Trophoblast cell (in vitro differentiated cells and primary cell): ENCODE data around the gene CISD3.
A peak's percentile ranks its signal among the peaks of the same experiment; 100 is the strongest.

Experiments
- DNase-seq, 2 donors: peaks; one replicate each; pipeline ENCODE4 v3.0.0-alpha.2; 2016
- H2AFZ ChIP-seq: 2 replicates; pipeline ENCODE4 v1.6.1; 2013; ENCODE audit warnings: low read length, moderate library complexity, mild to moderate bottlenecking; ENCODE audit not compliant: insufficient read depth, poor library complexity
- H2AK5ac ChIP-seq: 2 replicates; pipeline ENCODE4 v1.6.1; 2013; ENCODE audit warnings: mild to moderate bottlenecking, low read length
- H2BK120ac ChIP-seq: 2 replicates; pipeline ENCODE4 v1.6.1; 2013; ENCODE audit warnings: low read length, mild to moderate bottlenecking, moderate library complexity; ENCODE audit not compliant: insufficient read depth, poor library complexity
- H2BK12ac ChIP-seq: 2 replicates; pipeline ENCODE4 v1.6.1; 2013; ENCODE audit warnings: mild to moderate bottlenecking, low read length, moderate library complexity
- H2BK5ac ChIP-seq: 2 replicates; pipeline ENCODE4 v1.6.1; 2013; ENCODE audit warnings: low read length, low read depth, moderate library complexity, mild to moderate bottlenecking; ENCODE audit not compliant: poor library complexity
- H3K14ac ChIP-seq: 2 replicates; pipeline ENCODE4 v1.6.1; 2013; ENCODE audit warnings: mild to moderate bottlenecking, low read length
- H3K18ac ChIP-seq: 2 replicates; pipeline ENCODE4 v1.6.1; 2013; ENCODE audit warnings: mild to moderate bottlenecking, low read length
- H3K23ac ChIP-seq: 2 replicates; pipeline ENCODE4 v1.6.1; 2013; ENCODE audit warnings: low read length
- H3K27ac ChIP-seq: 2 replicates; pipeline ENCODE4 v1.5.1; 2013; ENCODE audit warnings: low read depth, mild to moderate bottlenecking, inconsistent platforms, low read length, moderate library complexity
- H3K27me3 ChIP-seq: 2 replicates; pipeline ENCODE4 v1.6.1; 2013; ENCODE audit warnings: inconsistent platforms, mild to moderate bottlenecking, low read length, moderate library complexity; ENCODE audit not compliant: insufficient read depth
- H3K36me3 ChIP-seq, 2 experiments: 1 replicate in 1 of 2; 2 replicates in 1 of 2; pipeline ENCODE4 v1.6.1; 2013; ENCODE audit warnings: low read length in 2 of 2, mild to moderate bottlenecking in 2 of 2, moderate library complexity in 1 of 2; ENCODE audit not compliant: insufficient read depth in 2 of 2, control insufficient read depth in 1 of 2
- H3K4ac ChIP-seq: 2 replicates; pipeline ENCODE4 v1.6.1; 2013; ENCODE audit warnings: low read depth, mild to moderate bottlenecking, low read length, moderate library complexity
- H3K4me1 ChIP-seq, 2 experiments: 1 replicate in 1 of 2; 2 replicates in 1 of 2; pipeline ENCODE4 v1.6.1; 2013; ENCODE audit warnings: low read length in 2 of 2, mild to moderate bottlenecking in 2 of 2, moderate library complexity in 1 of 2; ENCODE audit not compliant: insufficient read depth in 2 of 2, control insufficient read depth in 1 of 2
- H3K4me2 ChIP-seq: 2 replicates; pipeline ENCODE4 v1.6.1; 2013; ENCODE audit warnings: inconsistent platforms, mild to moderate bottlenecking, low read length, moderate library complexity
- H3K4me3 ChIP-seq: 2 replicates; pipeline ENCODE4 v1.5.1; 2013; ENCODE audit warnings: mild to moderate bottlenecking, low read depth, low read length, inconsistent platforms
- H3K79me1 ChIP-seq: one replicate; pipeline ENCODE4 v1.6.1; 2013; ENCODE audit warnings: low read length
- H3K79me2 ChIP-seq: 2 replicates; pipeline ENCODE4 v1.6.1; 2013; ENCODE audit warnings: low read length, mild to moderate bottlenecking; ENCODE audit not compliant: control insufficient read depth, insufficient read depth, poor library complexity
- H3K9ac ChIP-seq: 2 replicates; pipeline ENCODE4 v1.6.1; 2013; ENCODE audit warnings: mild to moderate bottlenecking, low read length
- H3K9me3 ChIP-seq: 2 replicates; pipeline ENCODE4 v1.6.1; 2013; ENCODE audit warnings: low read depth, mild to moderate bottlenecking, control low read depth, inconsistent platforms, low read length; ENCODE audit not compliant: insufficient read depth
- H4K12ac ChIP-seq: 2 replicates; pipeline ENCODE4 v1.6.1; 2013; ENCODE audit warnings: low read depth, mild to moderate bottlenecking, low read length, moderate library complexity
- H4K8ac ChIP-seq: 2 replicates; pipeline ENCODE4 v1.6.1; 2013; ENCODE audit warnings: low read depth, mild to moderate bottlenecking, low read length, moderate library complexity
- H4K91ac ChIP-seq: one replicate; pipeline ENCODE4 v1.6.1; 2013; ENCODE audit warnings: low read depth, mild to moderate bottlenecking, low read length, moderate library complexity
- WGBS: extraction: QIAGEN DNeasy Blood & Tissue Kit; methylation state at CpG from one replicate; pipeline ENCODE4 v1.1.7; 2013; ENCODE audit warnings: missing lambda C conversion rate; ENCODE audit not compliant: insufficient read length, insufficient coverage; ENCODE audit errors: extremely low coverage; 5-methylcytosine and 5-hydroxymethylcytosine counted together

The CISD3 gene

DNA sequence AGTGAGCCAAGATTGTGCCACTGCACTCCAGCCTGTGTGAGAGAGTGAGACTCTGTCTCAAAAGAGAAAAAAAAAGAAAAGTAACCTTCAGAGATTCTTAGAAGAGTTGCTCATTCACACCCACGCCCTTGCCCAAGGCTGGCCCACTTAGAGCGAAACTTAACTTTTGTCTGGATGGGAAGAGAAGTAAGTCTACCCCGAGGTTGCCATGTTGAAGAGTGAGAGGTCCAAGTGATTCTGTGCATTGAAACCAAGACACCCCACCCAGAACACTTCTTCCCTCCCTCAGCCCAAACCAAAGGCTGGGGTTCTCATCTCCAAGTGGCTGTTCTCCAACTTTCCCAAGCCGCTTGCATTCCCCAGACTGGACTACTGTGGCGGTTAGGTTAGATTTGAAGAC is 2.4 kb upstream of the CISD3 start:
- Histone ChIP-seq H3K9ac (no peak overlapping the region), H3K79me1 (peaks cover 8% of the 10 kb centered on the region), H3K27ac (no peak overlapping the region), H3K9me3 (no peaks in the 10 kb centered on the region), H4K91ac (no peak overlapping the region), H4K12ac (no peak overlapping the region), H2BK5ac (no peak overlapping the region), H3K4me3 (no peak overlapping the region), H2BK12ac (no peak overlapping the region), H2AK5ac (no peak overlapping the region), H4K8ac (no peak overlapping the region), H3K79me2 (peaks cover 6% of the 10 kb centered on the region), H2AFZ (no peak overlapping the region), H3K14ac (no peak overlapping the region), H3K18ac (no peak overlapping the region), H3K4ac (no peak overlapping the region), H3K23ac (no peak overlapping the region), H3K4me1 (peaks cover 0 to 9% of the 10 kb centered on the region in 2 experiments), H2BK120ac (no peak overlapping the region), H3K4me2 (no peak overlapping the region), H3K27me3 (no peaks in the 10 kb centered on the region), H3K36me3 (peaks cover 17% of the 10 kb centered on the region in 2 experiments)
- peak in 1 of 2 donors; percentile 10 for DNase-seq
- WGBS, result no CpG with 5 or more reads among the region's 5 CpGs

DNA sequence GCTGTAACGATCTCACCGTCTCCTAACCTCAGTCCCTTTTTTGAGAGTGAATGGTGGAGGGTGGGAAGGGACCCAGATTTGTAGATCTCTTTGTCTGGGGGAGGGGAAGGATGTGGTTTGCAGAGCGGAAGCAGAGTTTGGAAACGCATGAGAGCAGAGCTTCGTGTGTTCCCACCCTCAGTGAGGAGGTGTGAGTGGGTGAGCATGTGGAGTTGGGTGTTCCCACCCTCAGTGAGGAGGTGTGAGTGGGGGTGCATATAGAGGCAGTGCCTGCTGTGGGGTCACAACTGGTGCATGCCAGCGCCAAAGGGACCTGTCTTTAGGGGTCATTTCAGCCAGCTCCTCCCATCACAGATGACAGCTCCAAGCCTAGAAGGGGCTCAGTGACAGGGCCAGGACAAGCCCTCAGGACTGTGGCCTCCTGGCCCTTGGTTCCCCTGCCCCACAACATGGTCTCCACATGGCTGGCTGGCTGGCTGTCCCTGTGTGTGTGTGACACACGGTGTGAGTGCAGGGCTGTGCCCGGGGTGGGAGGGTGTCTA is 1.8 kb upstream of the CISD3 start:
- DNase-seq, result no peak
- H2BK120ac ChIP-seq, result no peak overlapping the region
- no peak overlapping the region for H2AFZ ChIP-seq
- peaks cover 18% of the 10 kb centered on the region in 2 experiments for H3K36me3 ChIP-seq
- no peak overlapping the region for H2AK5ac ChIP-seq
- H2BK12ac ChIP-seq, result no peak overlapping the region
- H3K4me2 ChIP-seq, result no peak overlapping the region
- peak overlapping the region; percentile 9 for H3K4me3 ChIP-seq
- no peak overlapping the region for H3K18ac ChIP-seq
- H3K79me2 ChIP-seq, result peaks cover 6% of the 10 kb centered on the region
- H4K12ac ChIP-seq, result no peak overlapping the region
- H3K79me1 ChIP-seq, result peaks cover 8% of the 10 kb centered on the region
- H4K8ac ChIP-seq, result no peak overlapping the region
- H3K4ac ChIP-seq, result no peak overlapping the region
- H2BK5ac ChIP-seq, result no peak overlapping the region
- no peaks in the 10 kb centered on the region for H3K27me3 ChIP-seq
- H3K9ac ChIP-seq, result no peak overlapping the region
- H3K9me3 ChIP-seq, result no peaks in the 10 kb centered on the region
- H3K23ac ChIP-seq, result no peak overlapping the region
- no peak overlapping the region for H4K91ac ChIP-seq
- H3K14ac ChIP-seq, result no peak overlapping the region
- H3K27ac ChIP-seq, result no peak overlapping the region
- WGBS, result no CpG with 5 or more reads among the region's 8 CpGs
- H3K4me1 ChIP-seq, result peaks cover 0 to 9% of the 10 kb centered on the region in 2 experiments

DNA sequence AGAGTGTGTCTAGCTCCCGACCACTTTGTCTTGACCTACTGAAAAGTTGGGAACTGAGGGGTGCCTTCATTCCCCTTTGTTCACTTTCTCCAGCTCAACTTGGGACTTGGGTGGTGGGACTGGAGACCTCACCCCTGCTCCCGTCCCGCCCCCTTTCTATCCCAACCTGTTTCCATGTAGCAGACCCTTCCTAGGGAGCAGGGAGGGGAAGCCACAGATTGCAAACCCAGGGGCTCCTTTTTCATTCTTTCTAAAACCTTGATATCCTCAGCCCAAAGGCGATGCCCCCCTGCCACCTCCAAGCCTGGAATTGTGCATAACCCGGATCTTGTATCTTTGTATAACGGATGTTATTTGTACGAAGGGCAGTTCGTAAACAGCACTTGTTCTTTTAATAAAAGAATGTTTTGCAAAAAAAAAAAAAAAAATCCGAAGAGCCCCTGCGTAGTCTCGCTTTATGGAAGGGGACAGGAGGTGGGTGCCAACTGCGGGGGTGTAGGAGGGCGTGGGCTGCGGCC is 714 bp upstream of the CISD3 start:
- H2BK120ac ChIP-seq, result peak overlapping the region; percentile 70
- H3K4me1 ChIP-seq, result peaks cover 0 to 9% of the 10 kb centered on the region in 2 experiments
- no peak overlapping the region for H3K23ac ChIP-seq

DNA sequence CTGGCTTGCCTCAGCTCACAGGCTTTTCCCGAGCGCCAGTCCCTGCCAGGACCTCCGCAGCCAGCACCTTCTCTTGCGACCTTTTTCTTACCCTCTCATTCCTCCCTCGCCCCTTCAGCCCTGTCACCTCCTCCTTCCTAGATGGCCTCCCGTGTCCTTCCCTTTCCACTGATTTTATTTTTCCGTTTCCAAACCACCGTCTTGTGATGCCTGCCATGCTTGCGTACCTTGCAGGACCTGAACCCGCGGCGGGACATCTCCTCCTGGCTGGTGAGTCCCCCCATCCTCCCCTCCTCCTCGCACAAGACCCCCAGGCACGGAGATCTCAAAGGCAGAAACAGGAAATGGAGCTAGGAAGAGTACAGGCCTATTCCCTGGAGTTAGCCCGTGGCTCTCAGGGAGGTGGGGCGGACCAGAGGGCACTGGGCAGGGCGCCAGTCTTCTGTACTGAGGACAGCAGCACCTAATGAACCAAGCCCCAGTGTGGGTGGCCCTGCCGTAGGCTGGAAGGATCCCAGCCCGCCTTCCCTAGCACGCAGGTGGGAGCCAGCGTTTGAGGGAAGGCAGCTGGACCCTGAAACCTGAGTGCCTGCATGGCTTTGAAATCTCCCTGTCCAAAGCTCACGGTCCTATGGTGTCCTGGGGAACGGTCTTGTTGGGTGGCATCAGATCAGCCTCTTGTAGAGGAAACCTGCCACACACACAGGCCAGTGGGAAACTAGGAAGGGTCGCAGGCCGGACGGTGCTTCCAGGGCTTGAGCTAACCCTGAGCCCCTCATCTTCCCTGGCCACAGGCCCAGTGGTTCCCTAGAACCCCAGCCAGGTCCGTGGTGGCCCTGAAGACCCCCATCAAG is 612 bp downstream of the CISD3 start:
- Histone ChIP-seq H2AK5ac (peak overlapping the region; percentile 4), H2AFZ (peak overlapping the region; percentile 20), H3K4me3 (peak overlapping the region; percentile 73), H3K4ac (peak overlapping the region; percentile 31), H3K27me3 (no peaks in the 10 kb centered on the region), H3K4me1 (peaks cover 0 to 9% of the 10 kb centered on the region in 2 experiments), H3K9ac (peak overlapping the region; percentile 44), H3K18ac (peak overlapping the region; percentile 44), H2BK5ac (peak overlapping the region; percentile 16), H3K79me2 (peaks cover 6% of the 10 kb centered on the region), H3K36me3 (peaks cover 24 to 28% of the 10 kb centered on the region in 2 experiments), H4K91ac (peak overlapping the region; percentile 76), H3K79me1 (peaks cover 8% of the 10 kb centered on the region), H3K14ac (peak overlapping the region; percentile 30), H3K4me2 (peak overlapping the region; percentile 97), H4K12ac (peak overlapping the region; percentile 62), H4K8ac (peak overlapping the region; percentile 76), H3K27ac (peak overlapping the region; percentile 63), H2BK12ac (no peak overlapping the region), H2BK120ac (peak overlapping the region; percentile 21), H3K23ac (no peak overlapping the region), H3K9me3 (no peaks in the 10 kb centered on the region)
- no CpG with 5 or more reads among the region's 27 CpGs for WGBS
- DNase-seq, result peak in 1 of 2 donors; percentile 42

More for the DNA sequence above, 714 bp upstream of the CISD3 start:
- Histone ChIP-seq H4K12ac (peak overlapping the region; percentile 96), H2AFZ (peak overlapping the region; percentile 92), H4K8ac (peak overlapping the region; percentile 94), H3K14ac (peak overlapping the region; percentile 94), H3K4ac (peak overlapping the region; percentile 74), H2BK5ac (no peak overlapping the region), H3K27ac (peak overlapping the region; percentile 5), H3K4me2 (peak overlapping the region; percentile 97), H3K9ac (peak overlapping the region; percentile 35), H3K27me3 (no peaks in the 10 kb centered on the region), H3K4me3 (peak overlapping the region; percentile 74), H3K79me2 (peaks cover 6% of the 10 kb centered on the region), H3K18ac (peak overlapping the region; percentile 96), H4K91ac (peak overlapping the region; percentile 85), H3K9me3 (no peaks in the 10 kb centered on the region), H3K36me3 (peaks cover 25 to 26% of the 10 kb centered on the region in 2 experiments), H2BK12ac (peak overlapping the region; percentile 32), H3K79me1 (peaks cover 8% of the 10 kb centered on the region), H2AK5ac (peak overlapping the region; percentile 87)
- peak in 1 of 2 donors; percentile 11 for DNase-seq
- no CpG with 5 or more reads among the region's 14 CpGs for WGBS
